ENCODE data around the gene OR1M1. TPM values are rescaled to one million over a fixed set of nuclear protein-coding genes. Genes with fewer than 3 reads are reported as not detected.

The OR1M1 gene
- polyA plus RNA-seq, 1 experiment = not detected

GRCh38 chr19:9075064-9075949 is 11.6 kb upstream of the OR1M1 start:
- no peak overlapping the region for H3K27ac ChIP-seq (ENCODE audit: low read depth, low read length)
- TF ChIP-seq CTCF (IDR thresholded peaks at IDR 0.05; ENCODE audit: low read depth, low read length) = no peak
- CTCF ChIA-PET = no interaction called here

GRCh38 chr19:9076901-9077300 is 10.0 kb upstream of the OR1M1 start:
- ChIA-PET POLR2A (no interaction called here), CTCF (no interaction called here)
- H3K4me3 ChIP-seq (ENCODE audit: low read depth, low read length) = no peak overlapping the region
- DNase-seq (ENCODE audit: low read depth, low spot score) = no peak
- no peak for TF ChIP-seq CTCF (IDR thresholded peaks at IDR 0.05; ENCODE audit: low read depth, low read length)
- H3K27ac ChIP-seq (ENCODE audit: low read depth, low read length) = no peak overlapping the region
- H3K27me3 ChIP-seq (ENCODE audit: control insufficient read depth, insufficient read depth, low read length) = no peaks in the 10 kb centered on the region
- peaks cover 37% of the 10 kb centered on the region for H3K9me3 ChIP-seq (ENCODE audit: control insufficient read depth, insufficient read depth, low read length)

More at GRCh38 chr19:9075064-9075949, 11.6 kb upstream of the OR1M1 start:
- H3K9me3 ChIP-seq (ENCODE audit: control insufficient read depth, insufficient read depth, low read length) = peaks cover 44% of the 10 kb centered on the region
- peak; percentile 39 for DNase-seq (ENCODE audit: low read depth, low spot score)
- H3K4me3 ChIP-seq (ENCODE audit: low read depth, low read length) = no peak overlapping the region
- POLR2A ChIA-PET = no interaction called here
- H3K27me3 ChIP-seq (ENCODE audit: control insufficient read depth, insufficient read depth, low read length) = no peaks in the 10 kb centered on the region

- no peak for TF ChIP-seq CTCF (IDR thresholded peaks at IDR 0.05; ENCODE audit: low read depth, low read length)
- Histone ChIP-seq H3K9me3 (ENCODE audit: control insufficient read depth, insufficient read depth, low read length) (peaks cover 35% of the 10 kb centered on the region), H3K27ac (ENCODE audit: low read depth, low read length) (no peak overlapping the region), H3K4me3 (ENCODE audit: low read depth, low read length) (no peak overlapping the region), H3K27me3 (ENCODE audit: control insufficient read depth, insufficient read depth, low read length) (no peaks in the 10 kb centered on the region)
- ChIA-PET POLR2A (no interaction called here), CTCF (no interaction called here)
- no peak for DNase-seq (ENCODE audit: low read depth, low spot score)
Observed at GRCh38 chr19:9078651-9079050, 8.2 kb upstream of the OR1M1 start.

GRCh38 chr19:9107375-9107774 is 20.5 kb downstream of the OR1M1 start, which contains the start of gene OR7G2:
Gene OR7G2, minus strand, starts transcription at chr19:9107475. Its CDS starts 4,232 bp downstream, at chr19:9103243.
- H3K27ac ChIP-seq (ENCODE audit: low read depth, low read length) = no peak within 1 kb of the TSS
- no peaks in the 10 kb centered on the region for H3K27me3 ChIP-seq (ENCODE audit: control insufficient read depth, insufficient read depth, low read length)
- H3K9me3 ChIP-seq (ENCODE audit: control insufficient read depth, insufficient read depth, low read length) = peaks cover 35% of the 10 kb centered on the region
- TF ChIP-seq CTCF (IDR thresholded peaks at IDR 0.05; ENCODE audit: low read depth, low read length) = no peak
- ChIA-PET CTCF (no interaction called here), POLR2A (no interaction called here)
- DNase-seq (ENCODE audit: low read depth, low spot score) = no peak
- no peak within 1 kb of the TSS for H3K4me3 ChIP-seq (ENCODE audit: low read depth, low read length)

GRCh38 chr19:9109959-9110358 is 23.1 kb downstream of the OR1M1 start:
- POLR2A ChIA-PET = no interaction called here
- no peak for DNase-seq (ENCODE audit: low read depth, low spot score)
- H3K27ac ChIP-seq (ENCODE audit: low read depth, low read length) = no peak overlapping the region
- H3K9me3 ChIP-seq (ENCODE audit: control insufficient read depth, insufficient read depth, low read length) = peaks cover 23% of the 10 kb centered on the region
- TF ChIP-seq CTCF (IDR thresholded peaks at IDR 0.05; ENCODE audit: low read depth, low read length) = no peak
- no peak overlapping the region for H3K4me3 ChIP-seq (ENCODE audit: low read depth, low read length)
- no peaks in the 10 kb centered on the region for H3K27me3 ChIP-seq (ENCODE audit: control insufficient read depth, insufficient read depth, low read length)
- CTCF ChIA-PET = interaction anchor here (0.7 kb wide), 1 partner anchor 37 kb away, joined by 5 read pairs; no protein-coding TSS in a partner anchor

All from AG04450 (cell line).